Calu3 (cell line): ENCODE results near the gene BLOC1S4. TPM values are rescaled to one million over a fixed set of nuclear protein-coding genes. Genes with fewer than 3 reads are reported as not detected.

Source experiments
- BruUV-seq: library from RNA; stranded (reverse); fragments of 400-500 nt; replicated peaks from 2 replicates; lab custom pipeline; 2021; lab: Mats Ljungman, UMichigan
- CTCF ChIA-PET: fragments of 300-600 bp; sonication (Branson Sonifier 250); formaldehyde crosslinking; loops from one replicate; lab custom pipeline; 2022; ENCODE audit warnings: antibody characterized with exemption; lab: Charles Lee
- DNase-seq: peaks from one replicate; pipeline ENCODE4 v3.0.0; 2022
- H3K27ac Mint-ChIP-seq: one replicate; pipeline ENCODE4 v1.8.0; 2022; ENCODE audit warnings: mixed read lengths; ENCODE audit not compliant: unreplicated experiment
- H3K27me3 Mint-ChIP-seq: one replicate; pipeline ENCODE4 v1.8.0; 2022; ENCODE audit warnings: mixed read lengths; ENCODE audit not compliant: unreplicated experiment
- H3K36me3 Mint-ChIP-seq: one replicate; pipeline ENCODE4 v1.8.0; 2022; ENCODE audit warnings: mild to moderate bottlenecking, moderate library complexity, mixed read lengths; ENCODE audit not compliant: insufficient read depth, unreplicated experiment
- H3K4me1 Mint-ChIP-seq: one replicate; pipeline ENCODE4 v1.8.0; 2022; ENCODE audit warnings: mild to moderate bottlenecking, low read depth, mixed read lengths; ENCODE audit not compliant: unreplicated experiment
- H3K4me3 Mint-ChIP-seq: one replicate; pipeline ENCODE4 v1.8.0; 2022; ENCODE audit warnings: mild to moderate bottlenecking, low read depth, moderate library complexity, mixed read lengths; ENCODE audit not compliant: unreplicated experiment
- H3K9me3 Mint-ChIP-seq: one replicate; pipeline ENCODE4 v1.8.0; 2022; ENCODE audit warnings: low read depth, mixed read lengths; ENCODE audit not compliant: unreplicated experiment
- CTCF ChIP-seq: fragments of 200-600 bp; IDR thresholded peaks from one replicate; pipeline ENCODE4 v1.8.0; 2022; ENCODE audit warnings: antibody characterized with exemption; ENCODE audit not compliant: unreplicated experiment
- intact Hi-C: fragments of 100-400 bp; cut with micrococcal nuclease; formaldehyde crosslinking; loops from one replicate; pipeline ENCODE4 v1.10.0; 2022; ENCODE audit not compliant: unreplicated experiment
- total RNA-seq: library from RNA; stranded (reverse); gene quantifications from 2 replicates; pipeline ENCODE4 v1.2.3, GENCODE V29; 2022

Gene BLOC1S4
- total RNA-seq, 1 experiment from 2014 or later: 9.2 TPM

GRCh38 chr4:6727081-6727942 is 11.3 kb downstream of the BLOC1S4 start:
- no peaks in the 10 kb centered on the region for H3K9me3 Mint-ChIP-seq
- no peaks in the 10 kb centered on the region for H3K4me1 Mint-ChIP-seq
- no peak overlapping the region for H3K27ac Mint-ChIP-seq

GRCh38 chr4:6727943-6728250 is 11.9 kb downstream of the BLOC1S4 start:
- no peak overlapping the region for H3K27ac Mint-ChIP-seq
- CTCF ChIA-PET: no interaction called here
- no peak overlapping the region for H3K4me3 Mint-ChIP-seq
- TF ChIP-seq CTCF: no peak
- intact Hi-C loops: loop anchor here (10.0 kb wide), 1 partner anchor 77 kb away; no protein-coding TSS in a partner anchor
- H3K9me3 Mint-ChIP-seq: no peaks in the 10 kb centered on the region
- BruUV-seq: no TSS peak
- H3K27me3 Mint-ChIP-seq: no peaks in the 10 kb centered on the region
- no peak for DNase-seq
- peaks cover 5% of the 10 kb centered on the region for H3K36me3 Mint-ChIP-seq
- H3K4me1 Mint-ChIP-seq: no peaks in the 10 kb centered on the region

More at GRCh38 chr4:6727081-6727942, 11.3 kb downstream of the BLOC1S4 start:
- H3K4me3 Mint-ChIP-seq: no peak overlapping the region
- peaks cover 5% of the 10 kb centered on the region for H3K36me3 Mint-ChIP-seq
- no peak for DNase-seq
- TF ChIP-seq CTCF: no peak
- no TSS peak for BruUV-seq
- CTCF ChIA-PET: no interaction called here
- H3K27me3 Mint-ChIP-seq: no peaks in the 10 kb centered on the region
- intact Hi-C loops: loop anchor here (10.0 kb wide), 1 partner anchor 77 kb away; no protein-coding TSS in a partner anchor

- CTCF ChIA-PET: no interaction called here
- H3K27ac Mint-ChIP-seq: no peak overlapping the region
- intact Hi-C loops: loop anchor here (10.0 kb wide), 1 partner anchor 76 kb away; no protein-coding TSS in a partner anchor
These were observed 12.5 kb downstream of the BLOC1S4 start for GRCh38 chr4:6728320-6729029.

More at GRCh38 chr4:6728320-6729029, 12.5 kb downstream of the BLOC1S4 start:
- TF ChIP-seq CTCF: no peak
- BruUV-seq: no TSS peak
- peaks cover 5% of the 10 kb centered on the region for H3K36me3 Mint-ChIP-seq
- no peak overlapping the region for H3K4me3 Mint-ChIP-seq
- H3K4me1 Mint-ChIP-seq: no peaks in the 10 kb centered on the region
- no peak for DNase-seq
- H3K9me3 Mint-ChIP-seq: no peaks in the 10 kb centered on the region
- no peaks in the 10 kb centered on the region for H3K27me3 Mint-ChIP-seq
